GM18511 (cell line): ENCODE results near the gene PCGF6.

Source experiments
- ATAC-seq: cut with Tn5 transposase; IDR thresholded peaks from one replicate; pipeline ENCODE4 v1.9.1; 2021; ENCODE audit warnings: mild to moderate bottlenecking, moderate library complexity; ENCODE audit not compliant: unreplicated experiment

Gene PCGF6

DNA sequence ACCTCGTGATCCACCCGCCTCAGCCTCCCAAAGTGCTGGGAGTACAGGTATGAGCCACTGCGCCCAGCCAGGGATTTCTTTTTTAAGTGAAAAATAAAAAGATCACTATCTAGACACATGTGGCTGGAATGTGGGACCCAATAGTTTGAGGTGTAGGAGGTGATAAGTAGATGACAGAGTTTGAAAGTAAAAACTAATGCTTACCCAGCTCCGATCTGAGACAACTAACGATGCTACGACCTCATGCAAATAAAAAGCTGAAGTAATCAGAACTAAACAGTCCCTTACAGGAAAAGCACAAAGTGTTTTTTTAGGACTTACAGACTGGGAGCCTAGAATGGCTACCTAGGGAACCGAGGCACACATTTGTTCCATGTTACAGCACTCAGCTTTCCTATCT is 23.0 kb downstream of the PCGF6 start:
- ATAC-seq = no peak

DNA sequence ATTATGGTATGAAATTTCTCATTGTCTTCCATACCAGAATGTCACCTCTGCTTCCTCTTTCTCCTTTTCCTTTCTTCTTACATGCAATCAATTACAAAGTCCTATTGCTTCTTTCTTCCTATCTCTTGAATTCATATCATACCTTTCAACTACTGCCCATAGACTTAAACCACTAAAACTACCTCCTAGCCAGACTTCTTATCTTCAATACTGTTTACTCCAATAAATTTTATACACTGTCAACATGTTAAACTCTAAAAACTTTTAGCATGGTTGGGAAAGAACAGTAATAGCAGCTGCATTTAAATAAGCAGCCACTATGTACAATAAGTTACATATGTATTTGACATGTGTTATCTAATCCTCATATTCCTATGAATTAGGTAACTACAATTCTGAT is 34.9 kb downstream of the PCGF6 start:
- no peak for ATAC-seq

DNA sequence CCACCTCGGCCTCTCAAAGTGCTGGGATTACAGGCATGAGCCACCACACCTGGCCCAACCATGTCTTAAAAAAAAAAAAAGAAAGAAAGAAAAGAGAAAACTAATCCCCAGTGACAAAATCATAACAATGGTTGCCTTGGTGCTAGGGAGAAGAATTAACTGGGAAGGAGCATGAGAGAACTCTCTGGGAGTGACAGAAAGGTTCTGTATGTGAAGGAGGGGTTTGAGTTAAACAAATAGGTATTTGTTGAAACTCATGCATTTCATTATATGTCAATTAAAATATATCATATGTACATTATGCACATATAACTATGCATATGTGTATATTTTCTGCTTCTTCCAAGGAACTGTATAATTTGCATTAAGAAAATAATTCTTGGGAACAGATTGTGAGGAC is 40.7 kb downstream of the PCGF6 start:
- ATAC-seq = no peak

DNA sequence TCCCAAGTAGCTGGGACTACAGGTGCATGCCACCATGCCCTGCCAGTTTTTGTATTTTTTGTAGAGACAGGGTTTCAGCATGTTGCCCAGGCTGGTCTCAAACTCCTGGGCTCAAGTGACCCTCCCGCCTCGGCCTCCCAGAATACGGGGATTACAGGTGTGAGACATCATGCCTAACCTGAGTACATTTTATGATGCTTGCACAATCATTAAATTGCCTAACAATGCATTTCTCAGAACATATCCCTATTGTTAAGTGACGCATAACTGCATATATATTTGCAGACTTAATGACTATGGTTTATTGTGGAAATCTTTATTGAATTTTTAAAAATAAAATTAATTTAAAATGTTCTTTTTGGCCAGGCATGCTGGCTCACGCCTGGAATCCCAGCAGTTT is 43.3 kb downstream of the PCGF6 start:
- ATAC-seq = no peak

DNA sequence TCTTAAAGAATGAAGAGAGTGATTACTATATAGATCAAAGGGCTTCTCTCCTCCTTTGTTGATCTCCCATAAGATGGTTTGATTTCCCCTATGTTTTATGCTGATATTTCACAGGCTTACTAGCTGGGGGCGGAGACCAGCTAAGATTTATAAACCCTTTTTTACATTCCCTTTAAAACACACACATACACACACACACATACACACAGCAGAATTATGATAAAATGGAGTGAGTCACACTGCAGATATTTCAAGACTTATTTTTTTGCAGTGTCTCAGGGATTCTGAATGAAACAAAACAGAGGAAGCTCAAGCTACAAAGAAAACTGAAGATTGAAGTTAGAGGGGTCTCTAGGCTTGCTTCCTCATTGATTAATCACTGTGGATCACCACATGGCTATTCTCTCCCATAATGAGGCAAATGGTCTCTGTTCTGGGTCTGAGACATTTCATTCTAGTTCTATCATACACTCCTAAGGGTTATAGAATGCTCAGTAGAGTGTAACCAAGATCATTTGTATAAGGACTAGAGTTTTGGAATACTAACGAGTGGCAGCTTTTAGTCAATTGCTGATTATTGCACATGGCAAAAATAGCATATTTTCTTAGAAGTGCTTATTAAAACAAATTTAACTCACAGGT is 55.4 kb downstream of the PCGF6 start:
- no peak for ATAC-seq

DNA sequence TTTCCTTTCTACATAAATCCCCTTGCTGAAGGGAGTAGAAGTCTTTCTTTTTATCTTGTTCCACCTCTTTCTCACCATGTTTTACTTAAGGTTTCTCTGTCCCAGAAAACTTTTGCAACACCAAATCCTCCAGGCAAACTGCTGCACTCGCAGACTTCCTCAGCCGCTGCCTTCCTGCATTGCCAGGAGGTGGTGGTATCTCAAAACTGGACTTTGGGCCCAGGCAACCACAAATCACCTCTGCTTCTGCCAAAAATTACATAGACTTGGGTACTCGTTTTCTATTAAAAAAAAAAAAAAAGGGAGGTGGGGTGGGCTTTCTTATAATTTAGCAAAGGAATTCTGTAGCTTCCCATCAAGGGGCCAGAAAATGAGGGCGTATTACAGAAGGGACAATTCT is 59.4 kb downstream of the PCGF6 start:
- ATAC-seq = no peak

DNA sequence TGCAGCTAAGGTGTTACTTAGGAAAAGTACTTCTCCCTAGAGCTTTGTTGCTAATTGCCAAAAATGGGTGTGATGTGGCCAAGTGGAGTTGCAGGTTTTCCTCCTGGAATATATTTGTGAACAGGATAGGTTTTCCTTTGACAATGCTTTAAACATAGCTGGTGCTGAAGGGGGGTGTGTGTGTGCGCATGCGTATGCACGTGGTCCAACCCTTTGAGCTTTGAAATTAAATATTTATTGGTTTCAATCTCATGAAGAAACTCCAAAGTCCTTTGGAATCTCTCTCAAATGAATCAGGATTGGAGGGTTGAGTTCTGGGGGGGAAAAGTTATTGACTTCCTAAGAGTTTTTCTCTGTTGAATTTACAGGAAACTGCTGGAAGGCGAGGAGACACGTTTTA is 62.9 kb downstream of the PCGF6 start:
- no peak for ATAC-seq

DNA sequence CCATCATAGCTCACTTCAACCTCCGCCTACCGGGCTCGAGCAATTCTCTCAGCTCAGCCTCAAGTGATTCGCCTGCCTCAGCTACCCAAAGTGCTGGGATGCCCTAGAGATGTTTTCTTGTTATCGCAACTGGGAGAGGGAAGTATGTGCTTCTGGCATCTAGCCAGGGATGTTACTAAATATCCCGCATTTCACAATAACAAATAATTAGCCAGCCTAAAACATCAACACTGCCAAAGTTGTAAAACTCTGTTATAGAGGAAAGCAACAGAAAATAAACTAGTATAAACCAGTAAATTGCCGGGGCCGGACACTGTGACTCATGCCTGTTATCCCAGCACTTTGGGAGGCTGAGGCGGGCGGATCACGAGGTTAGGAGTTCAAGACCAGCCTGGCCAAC is 66.8 kb downstream of the PCGF6 start:
- ATAC-seq = no peak

DNA sequence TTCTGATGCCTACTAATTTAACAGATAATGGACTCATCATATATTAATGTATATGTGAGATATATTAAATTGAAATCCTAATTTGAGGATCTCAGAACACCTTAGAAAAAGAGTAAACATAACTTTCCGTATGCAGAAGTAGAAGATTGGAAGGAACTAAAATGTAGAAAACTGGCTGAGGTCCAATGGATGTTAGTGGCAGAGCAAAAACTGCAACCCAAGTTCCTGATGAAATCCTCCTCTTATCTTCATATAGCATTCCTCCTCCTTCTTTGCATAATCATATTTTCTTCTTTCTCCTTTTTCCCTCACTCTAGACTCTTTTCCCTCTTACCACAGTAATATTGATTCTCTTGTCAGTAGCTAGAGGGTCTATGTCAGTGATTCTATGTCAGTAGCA is 68.0 kb downstream of the PCGF6 start:
- ATAC-seq = no peak

DNA sequence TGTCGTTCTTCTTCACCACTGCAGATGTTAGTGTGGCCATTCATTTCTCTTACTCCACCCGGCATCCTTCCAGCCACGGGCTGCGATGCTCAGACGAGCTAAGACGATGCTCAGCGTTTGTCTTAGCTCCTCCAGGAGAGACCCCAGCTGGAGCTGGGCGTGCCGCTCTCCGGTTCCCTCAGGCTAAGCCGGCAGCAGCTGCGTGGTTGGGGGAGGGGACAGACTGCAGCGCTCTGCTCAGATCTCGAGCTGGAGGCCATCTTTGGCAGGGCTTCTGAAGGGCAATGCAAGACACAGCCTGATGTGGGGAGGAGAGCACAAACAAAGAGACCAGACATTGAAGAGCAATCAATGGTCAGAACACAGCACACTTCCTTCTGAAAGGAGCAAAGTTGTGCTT is 69.2 kb downstream of the PCGF6 start:
- ATAC-seq = no peak

DNA sequence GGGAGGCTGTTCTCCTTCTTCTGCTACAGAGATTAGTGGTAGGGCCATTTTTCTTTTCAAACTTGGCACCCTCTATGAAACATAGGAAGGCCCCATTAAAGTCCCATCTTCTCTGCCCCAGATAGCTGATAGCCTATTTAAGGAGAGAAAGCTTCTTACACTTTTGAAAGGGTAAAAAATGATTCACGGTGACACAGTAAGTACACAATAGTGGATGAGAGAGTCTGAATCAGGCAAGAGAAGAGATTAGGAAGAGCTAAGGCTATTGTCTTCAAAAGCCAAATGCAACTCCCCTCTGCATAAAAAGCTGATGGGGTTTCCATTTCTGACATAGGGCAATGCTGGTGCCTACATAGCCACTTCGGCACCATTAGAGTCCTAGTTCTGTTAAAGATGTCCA is 70.4 kb downstream of the PCGF6 start:
- no peak for ATAC-seq

DNA sequence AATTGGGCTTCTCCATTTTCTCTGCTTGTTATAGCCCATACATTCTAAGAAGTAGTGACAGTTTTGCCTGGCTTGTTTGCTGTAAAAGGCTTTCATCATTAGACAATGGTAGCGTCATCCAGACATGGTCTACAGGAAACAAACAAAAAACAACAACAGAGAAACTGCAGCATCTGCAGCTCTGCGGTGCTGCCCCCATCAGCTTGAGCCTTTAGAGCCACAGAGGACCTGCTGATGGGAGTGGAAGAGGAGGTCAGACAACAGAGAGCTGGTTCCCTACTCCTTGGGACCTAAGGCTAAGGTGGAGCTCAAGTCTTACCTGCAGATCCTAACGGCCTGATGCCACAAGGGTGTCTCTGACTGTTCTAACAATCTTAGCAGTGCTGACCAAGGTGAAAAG is 70.9 kb downstream of the PCGF6 start:
- no peak for ATAC-seq

DNA sequence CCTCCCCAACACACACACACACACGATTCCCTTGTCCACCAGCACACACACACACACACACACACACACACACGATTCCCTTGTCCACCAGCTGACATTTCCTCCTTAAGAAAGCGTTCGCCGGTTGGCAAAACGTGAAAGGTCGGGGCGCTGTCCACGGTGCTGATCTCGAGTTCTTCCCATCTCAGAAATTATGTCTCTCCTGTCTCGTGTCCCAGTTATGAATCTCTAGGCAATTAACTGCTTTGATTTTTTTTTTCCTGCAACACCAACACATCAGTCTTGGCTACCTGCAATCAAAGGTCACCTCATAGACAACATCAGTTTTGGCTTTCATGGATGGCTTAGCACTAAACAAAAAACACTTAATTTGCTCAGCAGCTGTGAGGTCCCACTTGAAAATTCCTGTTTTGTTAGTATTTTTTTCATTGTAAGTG is 72.1 kb downstream of the PCGF6 start:
- ATAC-seq = no peak

DNA sequence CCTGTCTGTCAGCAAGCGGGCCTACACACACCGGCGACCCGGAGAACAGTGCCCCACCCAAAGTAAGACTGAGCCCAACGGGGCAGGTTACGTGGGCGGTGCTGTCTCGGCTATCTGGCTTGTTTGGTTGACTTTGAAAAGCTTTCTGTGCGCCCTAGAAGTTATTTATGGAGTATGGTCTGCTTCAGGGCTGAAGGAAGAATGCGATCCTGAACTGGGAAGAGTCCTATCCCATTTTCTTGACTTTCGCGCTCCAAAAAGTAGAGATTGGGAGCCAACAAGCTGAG is 72.5 kb downstream of the PCGF6 start:
- ATAC-seq = no peak

DNA sequence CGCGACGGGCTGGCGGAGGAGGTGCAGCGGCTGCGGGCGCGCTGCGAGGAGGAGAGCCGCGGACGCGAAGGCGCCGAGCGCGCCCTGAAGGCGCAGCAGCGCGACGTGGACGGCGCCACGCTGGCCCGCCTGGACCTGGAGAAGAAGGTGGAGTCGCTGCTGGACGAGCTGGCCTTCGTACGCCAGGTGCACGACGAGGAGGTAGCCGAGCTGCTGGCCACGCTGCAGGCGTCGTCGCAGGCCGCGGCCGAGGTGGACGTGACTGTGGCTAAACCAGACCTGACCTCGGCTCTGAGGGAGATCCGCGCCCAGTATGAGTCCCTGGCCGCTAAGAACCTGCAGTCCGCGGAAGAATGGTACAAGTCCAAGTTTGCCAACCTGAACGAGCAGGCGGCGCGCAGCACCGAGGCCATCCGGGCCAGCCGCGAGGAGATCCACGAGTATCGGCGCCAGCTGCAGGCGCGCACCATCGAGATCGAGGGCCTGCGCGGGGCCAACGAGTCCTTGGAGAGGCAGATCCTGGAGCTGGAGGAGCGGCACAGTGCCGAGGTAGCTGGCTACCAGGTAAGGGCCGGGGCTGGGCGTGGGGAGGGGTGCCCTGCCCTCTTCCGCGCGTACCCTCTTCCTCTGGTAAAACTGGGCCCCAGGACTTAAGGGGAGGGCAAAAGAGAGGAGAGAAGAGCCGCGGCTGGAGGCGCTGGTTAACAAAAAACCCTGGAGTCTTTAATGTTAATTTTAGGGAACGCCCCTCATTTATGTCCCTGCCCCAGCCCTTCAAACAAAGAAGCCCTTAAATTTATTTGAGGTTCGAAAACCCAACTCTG is 73.0 kb downstream of the PCGF6 start:
- no peak for ATAC-seq

DNA sequence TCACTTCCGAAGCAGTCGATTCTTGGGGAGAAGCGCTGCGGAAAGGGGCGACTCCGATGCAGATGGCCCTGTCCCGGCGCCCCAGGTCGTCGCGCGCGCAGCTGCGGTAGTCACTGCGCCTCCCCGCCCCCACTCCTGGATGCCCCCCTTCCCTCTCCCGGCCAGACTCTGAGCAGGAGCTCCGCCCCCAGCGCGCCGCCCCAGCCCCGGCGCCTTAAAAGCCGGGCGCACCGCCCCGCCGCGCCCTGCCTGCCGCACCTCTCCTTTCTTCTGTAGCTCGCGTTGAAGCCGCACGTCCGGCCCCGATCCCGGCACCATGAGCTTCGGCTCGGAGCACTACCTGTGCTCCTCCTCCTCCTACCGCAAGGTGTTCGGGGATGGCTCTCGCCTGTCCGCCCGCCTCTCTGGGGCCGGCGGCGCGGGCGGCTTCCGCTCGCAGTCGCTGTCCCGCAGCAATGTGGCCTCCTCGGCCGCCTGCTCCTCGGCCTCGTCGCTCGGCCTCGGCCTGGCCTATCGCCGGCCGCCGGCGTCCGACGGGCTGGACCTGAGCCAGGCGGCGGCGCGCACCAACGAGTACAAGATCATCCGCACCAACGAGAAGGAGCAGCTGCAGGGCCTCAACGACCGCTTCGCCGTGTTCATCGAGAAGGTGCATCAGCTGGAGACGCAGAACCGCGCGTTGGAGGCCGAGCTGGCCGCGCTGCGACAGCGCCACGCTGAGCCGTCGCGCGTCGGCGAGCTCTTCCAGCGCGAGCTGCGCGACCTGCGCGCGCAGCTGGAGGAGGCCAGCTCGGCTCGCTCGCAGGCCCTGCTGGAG is 73.8 kb downstream of the PCGF6 start, which contains the start of gene INA:
Gene INA (plus strand): TSS at position 243 of the 817 bp plus-strand sequence. CDS start 74 bp downstream, at position 317.
- no peak for ATAC-seq

DNA sequence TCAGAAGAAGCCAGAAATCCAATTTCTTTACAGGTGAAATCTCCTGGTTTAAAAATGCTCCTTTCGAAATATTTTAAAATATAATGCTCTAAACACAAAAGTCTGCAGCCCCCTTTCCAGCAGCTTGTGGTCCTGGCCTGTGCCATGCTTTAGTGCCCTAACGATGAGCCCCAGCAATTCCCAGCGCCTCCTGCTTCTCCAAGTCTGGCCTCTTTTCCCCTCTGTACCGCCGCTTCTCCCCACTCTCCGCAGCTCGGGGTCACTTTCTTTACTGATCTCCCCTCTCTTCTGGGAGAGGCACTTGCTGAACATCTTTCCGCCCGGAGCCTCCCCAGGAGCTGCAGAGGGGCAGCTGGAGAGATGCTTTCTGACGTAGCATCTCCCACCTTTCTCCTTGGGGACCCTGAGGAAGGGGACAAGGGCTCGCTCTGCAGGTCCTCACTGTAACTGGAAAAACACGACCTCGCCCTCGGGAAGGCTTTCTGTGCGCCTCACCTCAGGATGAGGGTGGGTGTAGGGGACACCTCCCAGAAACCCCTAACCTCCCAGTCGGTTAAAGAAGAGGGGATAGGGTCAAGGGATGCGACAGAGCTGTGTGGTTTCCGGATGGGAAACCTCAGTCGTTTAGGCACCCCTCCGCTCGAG is 74.6 kb downstream of the PCGF6 start:
- ATAC-seq = no peak

DNA sequence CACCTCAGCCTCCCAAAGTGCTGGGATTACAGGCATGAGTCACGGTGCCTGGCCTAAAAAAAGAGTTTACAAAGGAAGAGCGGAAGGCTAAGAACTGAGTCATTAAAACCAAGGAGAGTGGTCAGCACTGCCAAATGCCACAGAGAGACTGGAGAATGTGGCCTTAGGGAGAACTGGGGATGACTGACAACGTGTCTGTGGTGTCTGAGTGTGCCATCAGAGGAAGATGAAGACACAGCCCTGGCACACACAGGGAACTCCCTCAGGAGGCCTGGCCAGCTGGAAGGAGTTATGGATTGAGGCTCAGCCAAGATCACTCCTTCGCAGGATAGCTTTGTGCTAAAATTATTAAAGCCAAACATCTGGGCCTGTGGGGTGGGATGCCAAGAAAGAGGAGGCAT is 77.9 kb downstream of the PCGF6 start:
- ATAC-seq = no peak

DNA sequence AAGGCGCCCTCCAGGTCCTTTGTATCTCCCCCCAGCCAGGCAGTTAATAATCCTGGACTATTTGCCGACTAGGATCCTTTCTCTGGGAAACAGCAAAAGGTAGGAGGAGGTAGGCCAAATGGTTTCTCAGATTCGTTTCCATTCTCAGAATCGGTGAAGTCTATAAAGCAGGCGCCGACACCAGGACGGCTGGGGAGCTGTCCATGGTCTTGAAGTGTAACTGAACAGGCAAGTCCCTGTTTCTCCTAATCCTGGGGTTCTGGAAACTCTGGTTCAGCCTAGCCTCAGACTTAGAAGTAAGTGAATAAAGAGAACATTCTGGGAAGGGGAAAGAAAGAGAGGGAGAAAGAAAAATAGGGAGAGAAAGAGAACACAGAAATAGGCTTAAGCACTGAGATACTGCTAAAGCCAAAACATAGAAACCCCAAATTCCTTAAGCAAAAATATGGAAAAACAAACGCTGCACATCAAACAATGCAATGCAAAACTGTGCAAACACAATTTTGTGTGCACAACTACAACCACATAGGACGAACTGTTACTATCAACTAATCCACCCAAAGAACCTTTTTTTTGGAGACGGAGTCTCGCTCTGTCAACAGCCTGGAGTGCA is 85.1 kb downstream of the PCGF6 start:
- ATAC-seq = no peak

DNA sequence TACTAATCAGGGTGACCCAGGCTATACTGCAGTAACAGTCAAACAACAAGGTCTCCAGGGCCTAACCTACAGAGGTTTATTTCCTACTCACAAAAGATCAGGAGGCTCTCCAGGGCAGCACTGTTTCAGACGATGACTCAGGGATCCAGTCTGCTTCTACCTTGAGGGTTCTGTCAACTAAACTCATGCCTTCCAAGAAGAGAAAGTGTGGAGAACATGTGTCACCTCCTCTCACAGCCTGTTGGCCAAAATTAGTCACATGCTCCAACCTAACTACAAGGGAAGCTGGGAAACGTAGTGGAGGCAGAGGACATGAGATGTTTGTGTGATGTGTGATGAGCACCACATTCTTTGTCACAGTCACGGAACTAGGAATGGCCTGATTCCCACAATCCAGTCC is 88.7 kb downstream of the PCGF6 start:
- ATAC-seq = no peak

DNA sequence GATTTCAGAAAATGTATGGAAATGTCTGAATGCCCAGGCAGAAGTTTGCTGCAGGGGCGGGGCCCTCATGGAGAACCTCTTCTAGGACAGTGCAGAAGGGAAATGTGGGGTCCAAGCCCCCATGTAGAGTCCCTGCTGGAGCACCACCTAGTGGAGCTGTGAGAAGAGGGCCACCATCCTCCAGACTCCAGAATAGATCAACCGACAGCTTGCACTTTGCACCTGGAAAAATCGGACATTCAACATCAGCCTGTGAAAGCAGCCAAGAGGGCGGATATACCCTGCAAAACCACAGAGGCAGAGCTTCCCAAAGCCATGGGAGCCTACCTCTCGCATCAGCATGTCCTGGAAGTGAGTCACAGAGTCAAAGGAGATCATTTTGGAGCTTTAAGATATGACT is 91.0 kb downstream of the PCGF6 start:
- no peak for ATAC-seq
